Measurements from ENCODE around the gene GNRH2.

GRCh38 chr20:3000852-3001523 is 42.4 kb upstream of the GNRH2 start:
- TF ChIP-seq SCRT2 (tag by site-specific recombination; IDR thresholded peaks at IDR 0.05) (no peak), KLF9 (tag by site-specific recombination; IDR thresholded peaks at IDR 0.05; ENCODE audit: low read depth) (no peak), YY1 (tag by site-specific recombination; IDR thresholded peaks at IDR 0.05) (no peak), ZEB2 (tag by site-specific recombination; IDR thresholded peaks at IDR 0.05) (no peak), KLF7 (tag by site-specific recombination; IDR thresholded peaks at IDR 0.05; ENCODE audit: borderline replicate concordance) (no peak)
- TF ChIP-seq, protein P1, sequence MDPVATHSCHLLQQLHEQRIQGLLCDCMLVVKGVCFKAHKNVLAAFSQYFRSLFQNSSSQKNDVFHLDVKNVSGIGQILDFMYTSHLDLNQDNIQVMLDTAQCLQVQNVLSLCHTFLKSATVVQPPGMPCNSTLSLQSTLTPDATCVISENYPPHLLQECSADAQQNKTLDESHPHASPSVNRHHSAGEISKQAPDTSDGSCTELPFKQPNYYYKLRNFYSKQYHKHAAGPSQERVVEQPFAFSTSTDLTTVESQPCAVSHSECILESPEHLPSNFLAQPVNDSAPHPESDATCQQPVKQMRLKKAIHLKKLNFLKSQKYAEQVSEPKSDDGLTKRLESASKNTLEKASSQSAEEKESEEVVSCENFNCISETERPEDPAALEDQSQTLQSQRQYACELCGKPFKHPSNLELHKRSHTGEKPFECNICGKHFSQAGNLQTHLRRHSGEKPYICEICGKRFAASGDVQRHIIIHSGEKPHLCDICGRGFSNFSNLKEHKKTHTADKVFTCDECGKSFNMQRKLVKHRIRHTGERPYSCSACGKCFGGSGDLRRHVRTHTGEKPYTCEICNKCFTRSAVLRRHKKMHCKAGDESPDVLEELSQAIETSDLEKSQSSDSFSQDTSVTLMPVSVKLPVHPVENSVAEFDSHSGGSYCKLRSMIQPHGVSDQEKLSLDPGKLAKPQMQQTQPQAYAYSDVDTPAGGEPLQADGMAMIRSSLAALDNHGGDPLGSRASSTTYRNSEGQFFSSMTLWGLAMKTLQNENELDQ (tag by site-specific recombination; IDR thresholded peaks at IDR 0.05; ENCODE audit: low read depth), result no peak
- TF ChIP-seq, protein P2, sequence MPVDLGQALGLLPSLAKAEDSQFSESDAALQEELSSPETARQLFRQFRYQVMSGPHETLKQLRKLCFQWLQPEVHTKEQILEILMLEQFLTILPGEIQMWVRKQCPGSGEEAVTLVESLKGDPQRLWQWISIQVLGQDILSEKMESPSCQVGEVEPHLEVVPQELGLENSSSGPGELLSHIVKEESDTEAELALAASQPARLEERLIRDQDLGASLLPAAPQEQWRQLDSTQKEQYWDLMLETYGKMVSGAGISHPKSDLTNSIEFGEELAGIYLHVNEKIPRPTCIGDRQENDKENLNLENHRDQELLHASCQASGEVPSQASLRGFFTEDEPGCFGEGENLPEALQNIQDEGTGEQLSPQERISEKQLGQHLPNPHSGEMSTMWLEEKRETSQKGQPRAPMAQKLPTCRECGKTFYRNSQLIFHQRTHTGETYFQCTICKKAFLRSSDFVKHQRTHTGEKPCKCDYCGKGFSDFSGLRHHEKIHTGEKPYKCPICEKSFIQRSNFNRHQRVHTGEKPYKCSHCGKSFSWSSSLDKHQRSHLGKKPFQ (tag by site-specific recombination; IDR thresholded peaks at IDR 0.05), result no peak
- TF ChIP-seq, protein P3, sequence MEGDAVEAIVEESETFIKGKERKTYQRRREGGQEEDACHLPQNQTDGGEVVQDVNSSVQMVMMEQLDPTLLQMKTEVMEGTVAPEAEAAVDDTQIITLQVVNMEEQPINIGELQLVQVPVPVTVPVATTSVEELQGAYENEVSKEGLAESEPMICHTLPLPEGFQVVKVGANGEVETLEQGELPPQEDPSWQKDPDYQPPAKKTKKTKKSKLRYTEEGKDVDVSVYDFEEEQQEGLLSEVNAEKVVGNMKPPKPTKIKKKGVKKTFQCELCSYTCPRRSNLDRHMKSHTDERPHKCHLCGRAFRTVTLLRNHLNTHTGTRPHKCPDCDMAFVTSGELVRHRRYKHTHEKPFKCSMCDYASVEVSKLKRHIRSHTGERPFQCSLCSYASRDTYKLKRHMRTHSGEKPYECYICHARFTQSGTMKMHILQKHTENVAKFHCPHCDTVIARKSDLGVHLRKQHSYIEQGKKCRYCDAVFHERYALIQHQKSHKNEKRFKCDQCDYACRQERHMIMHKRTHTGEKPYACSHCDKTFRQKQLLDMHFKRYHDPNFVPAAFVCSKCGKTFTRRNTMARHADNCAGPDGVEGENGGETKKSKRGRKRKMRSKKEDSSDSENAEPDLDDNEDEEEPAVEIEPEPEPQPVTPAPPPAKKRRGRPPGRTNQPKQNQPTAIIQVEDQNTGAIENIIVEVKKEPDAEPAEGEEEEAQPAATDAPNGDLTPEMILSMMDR (tag by site-specific recombination; IDR thresholded peaks at IDR 0.05), result peak; percentile 38; the same call in 1 of the 2 replicates

Measured in HEK293 (cell line).